Measurements from ENCODE around the gene FBXL4. TPM values are rescaled to one million over a fixed set of nuclear protein-coding genes. Genes with fewer than 3 reads are reported as not detected.
A peak's percentile ranks its signal among the peaks of the same experiment; 100 is the strongest.

FBXL4 gene
- total RNA-seq, 4 donors from 2014 or later, result 16.4 to 35.0 (median 22.4) TPM

DNA sequence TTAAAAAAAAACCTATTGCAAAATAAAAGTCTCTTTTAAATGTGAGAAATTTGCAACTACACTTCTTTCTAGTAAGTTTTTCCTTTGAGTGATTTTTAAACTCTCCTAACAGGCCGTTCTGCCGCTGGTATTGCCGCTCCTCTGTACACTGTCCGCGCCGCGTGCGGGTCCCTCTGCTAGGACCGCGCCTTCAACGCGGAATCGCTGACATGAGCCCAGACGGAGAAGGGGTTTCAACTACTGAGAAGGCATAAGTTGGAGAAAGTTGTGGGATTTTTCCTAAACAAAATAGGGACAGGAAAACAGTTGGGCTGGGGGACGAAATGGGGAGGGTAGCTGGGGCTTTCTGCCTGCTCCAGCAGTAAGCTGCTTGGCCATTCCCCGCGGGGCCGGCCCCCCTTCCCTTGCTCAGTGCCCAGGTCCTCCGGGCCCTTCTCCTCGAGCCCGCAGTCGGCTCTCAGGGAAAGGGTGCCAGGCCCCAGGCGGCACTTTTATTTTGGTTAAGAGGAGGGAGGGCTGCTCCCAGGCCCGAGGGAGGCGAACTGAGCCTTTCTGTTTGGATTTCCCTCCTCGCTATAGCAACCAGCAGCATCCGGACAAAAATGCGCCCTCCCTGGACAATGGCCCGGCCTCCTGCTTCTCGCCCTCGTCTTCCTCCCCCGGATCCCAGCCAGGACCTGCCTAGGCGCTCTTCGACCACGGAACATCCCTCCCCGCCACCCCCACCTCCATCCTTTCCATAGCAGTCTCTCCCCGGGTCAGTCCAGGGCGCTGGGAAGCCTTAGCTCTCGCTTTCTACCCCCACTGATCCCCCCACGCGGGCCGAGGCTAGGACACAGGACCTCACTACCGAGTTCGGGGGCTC is 120.2 kb downstream of the FBXL4 start:
- ATAC-seq (no peak), DNase-seq (no peak)
- intact Hi-C loops (cut with DNase I; ENCODE audit: low total_unique reads) (no loop called here), in situ Hi-C loops (cut with MboI; ENCODE audit: low sequenced_read_pairs in 4 of 4) (loop anchor here in 1 of 4 donors (25.0 kb wide), 1 partner anchor 1340 kb away; no protein-coding TSS in a partner anchor)
- Histone ChIP-seq H3K4me1 (peaks cover 25 to 38% of the 10 kb centered on the region in 2 donors), H3K36me3 (no peaks in the 10 kb centered on the region), H3K9me3 (no peaks in the 10 kb centered on the region), H3K4me3 (peak overlapping the region in 1 of 4 donors; percentile 24), H3K27ac (no peak overlapping the region), H3K27me3 (peaks cover 93 to 100% (median 96%) of the 10 kb centered on the region in 3 donors)
- no peak for TF ChIP-seq CTCF (IDR thresholded peaks at IDR 0.05 in 4 of 5, conservative IDR thresholded peaks at IDR 0.05 in 1 of 5)

DNA sequence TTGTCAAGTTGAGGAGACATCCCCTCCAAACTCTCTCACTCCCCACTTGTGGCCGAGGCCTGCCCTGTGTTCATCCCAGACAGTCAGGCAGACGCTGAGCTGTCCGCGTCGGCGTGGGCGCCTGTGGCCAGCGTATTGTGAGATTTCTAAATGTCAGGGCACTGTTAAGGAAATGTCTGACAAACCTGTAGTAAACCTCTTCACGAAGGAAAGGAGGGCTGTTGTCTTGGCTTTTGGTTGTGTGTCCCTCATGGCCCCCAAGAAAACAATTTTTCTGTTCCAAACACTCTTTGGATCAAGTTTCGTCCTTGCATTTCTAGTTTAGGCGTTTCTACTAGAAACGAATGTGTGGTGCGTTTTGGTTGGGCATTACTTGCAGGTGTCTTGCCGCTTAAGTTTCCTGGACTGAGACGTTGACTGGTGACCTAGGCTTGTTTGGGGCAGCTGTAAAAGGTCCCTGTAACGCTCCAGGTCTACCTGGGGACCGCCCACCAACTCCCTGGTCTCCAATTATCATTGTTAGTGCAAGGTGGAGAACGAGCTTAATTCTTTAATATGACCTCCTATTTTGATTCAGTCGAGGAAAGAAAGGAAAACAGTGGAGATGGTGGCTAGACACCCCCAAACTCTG is 122.0 kb downstream of the FBXL4 start:
- H3K4me3 ChIP-seq, result no peak overlapping the region
- in situ Hi-C loops (cut with MboI; ENCODE audit: low sequenced_read_pairs in 4 of 4) (loop anchor here in 1 of 4 donors (25.0 kb wide), 1 partner anchor 1338 kb away; no protein-coding TSS in a partner anchor), intact Hi-C loops (cut with DNase I; ENCODE audit: low total_unique reads) (no loop called here)
- DNase-seq (no peak), ATAC-seq (no peak)
- H3K36me3 ChIP-seq, result no peaks in the 10 kb centered on the region
- H3K27me3 ChIP-seq, result peaks cover 78 to 97% (median 84%) of the 10 kb centered on the region in 3 donors
- no peaks in the 10 kb centered on the region for H3K9me3 ChIP-seq
- H3K4me1 ChIP-seq, result peaks cover 18 to 25% of the 10 kb centered on the region in 2 donors
- no peak overlapping the region for H3K27ac ChIP-seq
- TF ChIP-seq POLR2A (IDR thresholded peaks at IDR 0.05), result no peak
- no peak for TF ChIP-seq CTCF (IDR thresholded peaks at IDR 0.05 in 4 of 5, conservative IDR thresholded peaks at IDR 0.05 in 1 of 5)

DNA sequence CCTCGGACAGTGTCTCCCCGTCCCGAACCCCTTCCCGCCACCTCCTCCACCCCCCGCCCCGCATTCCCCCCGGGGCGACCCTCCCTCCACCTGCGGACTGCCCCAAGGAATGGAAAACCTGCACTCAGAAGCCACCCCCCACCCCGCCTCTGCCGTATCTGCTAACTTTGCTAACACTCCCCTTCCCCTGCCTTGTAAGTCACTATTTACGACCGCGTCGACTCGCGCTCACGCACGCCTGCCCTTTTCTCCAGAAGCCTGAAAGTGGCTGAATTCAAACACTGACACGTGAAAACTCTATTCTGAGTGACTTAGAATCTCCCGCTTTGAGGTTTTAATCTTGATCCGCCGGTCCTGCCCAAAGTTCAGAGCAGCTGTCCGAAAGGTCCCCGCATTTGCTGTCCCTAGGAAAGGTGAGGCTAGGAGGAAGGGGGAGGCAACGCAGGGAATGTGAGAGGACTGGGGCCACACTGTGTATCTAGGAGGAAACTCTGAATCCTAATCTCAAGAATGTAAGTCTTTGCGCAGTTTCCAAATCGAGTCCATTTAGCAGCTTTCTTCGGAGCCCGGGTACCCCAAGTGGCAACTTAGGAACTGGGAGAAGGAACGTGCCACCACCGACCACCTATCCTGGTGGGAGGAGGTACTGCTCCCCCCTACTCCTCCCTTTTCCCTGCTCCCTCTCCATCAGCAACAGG is 122.7 kb downstream of the FBXL4 start:
- H3K27me3 ChIP-seq, result peaks cover 72 to 90% (median 80%) of the 10 kb centered on the region in 3 donors
- TF ChIP-seq POLR2A (IDR thresholded peaks at IDR 0.05), result no peak
- TF ChIP-seq CTCF (IDR thresholded peaks at IDR 0.05 in 4 of 5, conservative IDR thresholded peaks at IDR 0.05 in 1 of 5), result no peak
- ATAC-seq (no peak), DNase-seq (no peak)
- H3K4me1 ChIP-seq, result peaks cover 18 to 25% of the 10 kb centered on the region in 2 donors
- H3K9me3 ChIP-seq, result no peaks in the 10 kb centered on the region
- no peaks in the 10 kb centered on the region for H3K36me3 ChIP-seq
- intact Hi-C loops (cut with DNase I; ENCODE audit: low total_unique reads) (no loop called here), in situ Hi-C loops (cut with MboI; ENCODE audit: low sequenced_read_pairs in 4 of 4) (loop anchor here in 1 of 4 donors (25.0 kb wide), 1 partner anchor 1338 kb away; no protein-coding TSS in a partner anchor)
- peak overlapping the region in 3 of 4 donors; percentile 28 to 45 (median 33) for H3K4me3 ChIP-seq
- H3K27ac ChIP-seq, result no peak overlapping the region

- Histone ChIP-seq H3K4me1 (peaks cover 18 to 25% of the 10 kb centered on the region in 2 donors), H3K27me3 (peaks cover 71 to 84% (median 73%) of the 10 kb centered on the region in 3 donors), H3K27ac (no peak overlapping the region), H3K9me3 (no peaks in the 10 kb centered on the region), H3K4me3 (peak overlapping the region; percentile 13 to 45 (median 30)), H3K36me3 (no peaks in the 10 kb centered on the region)
- intact Hi-C loops (cut with DNase I; ENCODE audit: low total_unique reads) (no loop called here), in situ Hi-C loops (cut with MboI; ENCODE audit: low sequenced_read_pairs in 4 of 4) (no loop called here)
- TF ChIP-seq POLR2A (IDR thresholded peaks at IDR 0.05) (no peak), CTCF (IDR thresholded peaks at IDR 0.05 in 4 of 5, conservative IDR thresholded peaks at IDR 0.05 in 1 of 5) (no peak)
- DNase-seq (no peak), ATAC-seq (no peak)
Observed at GRCh38 chr6:98824162-98824901, 123.4 kb downstream of the FBXL4 start.

Data from gastrocnemius medialis (tissue), 4 donors.